GM12892 (cell line): ENCODE measurements around the gene RAB27B.
"Not testable (repeated sequence)": the region's sequence is repeated elsewhere in the genome, so short reads cannot be mapped to it uniquely, and the experiment has no call there.

Experiments used
- DNase-seq: peaks from one replicate; pipeline ENCODE4 v3.0.0; 2011; ENCODE audit not compliant: insufficient read length
- FAIRE-seq: peaks from 2 replicates; lab custom pipeline; 2011; peaks lifted over from hg19 to GRCh38; lab: Jason Lieb, UNC
- POLR2A ChIP-seq: IDR thresholded peaks from 2 replicates; pipeline ENCODE4 v1.6.1; 2011; ENCODE audit warnings: low read depth, low read length, control low read depth
- POLR2AphosphoS5 ChIP-seq: IDR thresholded peaks from 2 replicates; pipeline ENCODE4 v1.6.1; 2011; ENCODE audit warnings: low read depth, low read length, control low read depth
- TAF1 ChIP-seq: IDR thresholded peaks from 2 replicates; pipeline ENCODE4 v1.6.1; 2011; ENCODE audit warnings: low read depth, mild to moderate bottlenecking, control low read depth, low read length, borderline replicate concordance

The RAB27B gene

GRCh38 chr18:54802686-54803395 lies 25.4 kb upstream of the RAB27B start:
- no peak for DNase-seq
- TF ChIP-seq POLR2AphosphoS5 (no peak), POLR2A (no peak), TAF1 (no peak)
- FAIRE-seq: no peak

- DNase-seq (no peak), FAIRE-seq (no peak)
- TF ChIP-seq POLR2A (no peak), TAF1 (no peak), POLR2AphosphoS5 (no peak)
Measured at GRCh38 chr18:54805571-54806334, 22.5 kb upstream of the RAB27B start.

- no peak for DNase-seq
- FAIRE-seq: no peak
- TF ChIP-seq POLR2AphosphoS5: no peak
- no peak for TF ChIP-seq POLR2A
- TF ChIP-seq TAF1: no peak
Measured at GRCh38 chr18:54806526-54806925, 21.8 kb upstream of the RAB27B start.

- no peak for FAIRE-seq
- DNase-seq: no peak
- no peak for TF ChIP-seq POLR2A
Measured at GRCh38 chr18:54807303-54807702, 21.0 kb upstream of the RAB27B start.

- DNase-seq, FAIRE-seq: not testable (repeated sequence)
Measured at GRCh38 chr18:54810662-54811061, 17.6 kb upstream of the RAB27B start.

GRCh38 chr18:54812885-54813284 lies 15.4 kb upstream of the RAB27B start:
- DNase-seq: no peak
- TF ChIP-seq TAF1 (no peak), POLR2AphosphoS5 (no peak), POLR2A (no peak)
- no peak for FAIRE-seq

- DNase-seq: no peak
- TF ChIP-seq TAF1 (no peak), POLR2A (no peak)
- no peak for FAIRE-seq
Measured at GRCh38 chr18:54813305-54813704, 15.0 kb upstream of the RAB27B start.

GRCh38 chr18:54813977-54814565 lies 14.2 kb upstream of the RAB27B start:
- no peak for FAIRE-seq
- DNase-seq: no peak
- TF ChIP-seq POLR2AphosphoS5: no peak
- no peak for TF ChIP-seq TAF1
- no peak for TF ChIP-seq POLR2A

- TF ChIP-seq TAF1: no peak
- no peak for TF ChIP-seq POLR2A
- TF ChIP-seq POLR2AphosphoS5: no peak
- FAIRE-seq (no peak), DNase-seq (no peak)
Measured at GRCh38 chr18:54815086-54815485, 13.2 kb upstream of the RAB27B start.

GRCh38 chr18:54820785-54821275 lies 7.4 kb upstream of the RAB27B start:
- not testable (repeated sequence) for DNase-seq, FAIRE-seq

- DNase-seq: no peak
- FAIRE-seq: no peak
Measured at GRCh38 chr18:54822872-54823845, 5.1 kb upstream of the RAB27B start.

GRCh38 chr18:54824761-54825160 lies 3.5 kb upstream of the RAB27B start:
- DNase-seq: no peak
- no peak for TF ChIP-seq POLR2A
- no peak for TF ChIP-seq POLR2AphosphoS5
- no peak for FAIRE-seq

More at GRCh38 chr18:54822872-54823845, 5.1 kb upstream of the RAB27B start:
- TF ChIP-seq POLR2AphosphoS5 (no peak), TAF1 (no peak), POLR2A (no peak)
